NB4 (cell line): ENCODE results near the gene NAT10.

Source experiments
- MYC ChIP-seq: IDR thresholded peaks from 2 replicates; pipeline ENCODE4 v1.6.1; 2011; ENCODE audit warnings: low read depth, low read length
- POLR2A ChIP-seq: IDR thresholded peaks from 2 replicates; pipeline ENCODE4 v1.6.1; 2011; ENCODE audit warnings: mild to moderate bottlenecking; ENCODE audit not compliant: insufficient read length; ENCODE audit errors: extremely low read depth
- TF ChIP-seq, protein P1 (sequence below): IDR thresholded peaks from one replicate; pipeline ENCODE4 v1.5.1; 2012; ENCODE audit warnings: low read depth, low read length
- TF ChIP-seq, protein P2 (sequence below): IDR thresholded peaks from 2 replicates; pipeline ENCODE4 v1.6.1; 2011; ENCODE audit warnings: low read depth, low read length

DNA sequence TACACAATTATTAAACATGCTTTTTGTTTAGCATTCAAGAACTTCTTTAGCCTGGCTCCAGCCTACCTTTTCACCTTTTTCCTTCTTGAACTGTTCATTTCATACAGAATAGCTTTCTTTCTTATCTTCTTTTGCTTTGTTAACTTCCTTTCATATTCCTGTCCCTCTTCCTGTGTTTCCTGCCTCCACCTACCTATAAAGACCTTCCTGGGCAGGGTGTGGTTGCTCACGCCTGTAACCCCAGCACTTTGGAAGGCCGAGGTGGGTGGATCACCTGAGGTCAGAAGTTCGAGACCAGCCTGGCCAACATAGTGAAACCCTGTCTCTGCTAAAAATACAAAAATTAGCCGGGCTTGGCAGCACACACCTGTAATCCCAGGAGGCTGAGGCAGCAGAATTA, 31.0 kb upstream of the NAT10 start:
- TF ChIP-seq, protein P1, sequence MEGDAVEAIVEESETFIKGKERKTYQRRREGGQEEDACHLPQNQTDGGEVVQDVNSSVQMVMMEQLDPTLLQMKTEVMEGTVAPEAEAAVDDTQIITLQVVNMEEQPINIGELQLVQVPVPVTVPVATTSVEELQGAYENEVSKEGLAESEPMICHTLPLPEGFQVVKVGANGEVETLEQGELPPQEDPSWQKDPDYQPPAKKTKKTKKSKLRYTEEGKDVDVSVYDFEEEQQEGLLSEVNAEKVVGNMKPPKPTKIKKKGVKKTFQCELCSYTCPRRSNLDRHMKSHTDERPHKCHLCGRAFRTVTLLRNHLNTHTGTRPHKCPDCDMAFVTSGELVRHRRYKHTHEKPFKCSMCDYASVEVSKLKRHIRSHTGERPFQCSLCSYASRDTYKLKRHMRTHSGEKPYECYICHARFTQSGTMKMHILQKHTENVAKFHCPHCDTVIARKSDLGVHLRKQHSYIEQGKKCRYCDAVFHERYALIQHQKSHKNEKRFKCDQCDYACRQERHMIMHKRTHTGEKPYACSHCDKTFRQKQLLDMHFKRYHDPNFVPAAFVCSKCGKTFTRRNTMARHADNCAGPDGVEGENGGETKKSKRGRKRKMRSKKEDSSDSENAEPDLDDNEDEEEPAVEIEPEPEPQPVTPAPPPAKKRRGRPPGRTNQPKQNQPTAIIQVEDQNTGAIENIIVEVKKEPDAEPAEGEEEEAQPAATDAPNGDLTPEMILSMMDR = no peak
- TF ChIP-seq POLR2A (no peak), MYC (no peak)
- TF ChIP-seq, protein P2, sequence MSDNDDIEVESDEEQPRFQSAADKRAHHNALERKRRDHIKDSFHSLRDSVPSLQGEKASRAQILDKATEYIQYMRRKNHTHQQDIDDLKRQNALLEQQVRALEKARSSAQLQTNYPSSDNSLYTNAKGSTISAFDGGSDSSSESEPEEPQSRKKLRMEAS = no peak
